GM19395 (cell line): Measurements from ENCODE around the gene SLC16A7.

Source experiments
- ATAC-seq: cut with Tn5 transposase; IDR thresholded peaks from one replicate; pipeline ENCODE4 v1.9.1; 2021; ENCODE audit warnings: mild to moderate bottlenecking, moderate library complexity; ENCODE audit not compliant: unreplicated experiment

SLC16A7 gene

DNA sequence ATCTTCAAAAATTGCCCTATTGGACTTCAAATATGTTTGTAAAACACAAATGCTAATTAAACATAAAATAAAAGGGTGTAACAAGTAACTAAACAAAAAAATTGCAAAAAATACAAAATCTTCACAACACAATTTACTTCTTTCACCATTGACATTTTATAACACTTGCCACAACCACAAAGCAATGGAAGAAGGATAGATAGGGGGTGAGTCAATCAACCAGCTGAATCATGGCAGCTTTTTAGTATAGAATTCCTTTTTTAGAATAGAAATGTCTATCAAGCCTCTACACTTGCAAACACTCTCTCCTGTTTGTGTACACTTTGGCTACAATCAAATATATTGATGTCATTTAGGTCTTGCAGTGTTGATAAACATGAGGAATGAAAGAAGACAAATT is 232.7 kb downstream of the SLC16A7 start:
- ATAC-seq, result no peak

DNA sequence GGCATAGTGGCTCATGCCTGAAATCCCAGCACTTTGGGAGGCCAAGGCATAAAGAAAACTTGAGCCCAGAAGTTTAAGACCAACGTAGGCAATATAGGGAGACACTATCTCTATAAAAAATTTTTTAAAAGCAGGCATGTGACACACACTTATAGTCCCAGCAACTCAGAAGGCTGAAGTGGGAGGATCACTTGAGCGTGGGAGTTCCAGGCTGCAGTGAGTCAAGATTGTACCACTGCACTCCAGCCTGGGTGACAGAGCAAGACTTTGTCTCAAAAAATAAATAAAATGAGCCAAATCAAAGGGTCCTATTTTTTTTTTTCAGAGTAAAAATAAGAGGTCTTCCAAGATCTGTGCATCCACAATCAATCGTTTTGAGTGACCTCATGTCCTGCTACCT is 237.6 kb downstream of the SLC16A7 start:
- ATAC-seq, result no peak

DNA sequence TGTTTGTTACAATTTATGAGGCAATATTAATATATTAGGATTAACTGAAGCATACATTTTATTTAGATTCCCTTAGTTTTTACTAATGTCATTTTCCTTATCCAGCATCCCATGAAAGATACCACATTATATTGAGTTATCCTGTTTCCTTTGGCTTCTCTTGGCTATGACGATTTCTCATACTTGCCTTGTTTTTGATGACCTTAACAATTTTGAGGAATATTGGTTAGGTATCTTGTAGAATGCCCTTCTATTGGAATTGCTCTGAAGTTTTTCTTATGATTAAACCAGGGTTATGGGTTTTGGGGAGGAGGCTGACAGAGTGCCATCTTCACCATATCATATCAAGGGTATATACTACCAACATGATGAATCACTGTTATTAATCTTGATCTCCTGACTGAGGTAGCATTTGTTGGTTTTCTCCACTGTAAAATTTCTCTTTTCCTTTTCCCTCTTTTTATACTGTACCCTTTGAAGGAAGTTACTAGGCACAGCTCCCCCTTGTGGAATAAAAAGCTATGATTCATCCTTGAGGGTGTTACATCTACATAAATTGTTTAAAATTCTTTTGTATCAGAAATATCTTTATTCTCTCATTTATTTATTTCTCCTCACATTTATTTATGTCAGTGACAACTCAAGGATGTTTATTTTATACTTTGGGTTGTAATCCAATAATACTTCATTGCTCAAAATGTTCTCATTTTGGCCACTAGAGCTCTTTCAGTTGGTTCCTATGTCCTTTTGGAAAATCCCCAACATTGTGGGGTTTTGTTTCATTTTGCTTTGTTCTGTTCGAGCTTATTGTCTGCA is 239.0 kb downstream of the SLC16A7 start:
- ATAC-seq, result peak; percentile 55
